ENCODE measurements around the gene MDK. TPM values are rescaled to one million over a fixed set of nuclear protein-coding genes. Genes with fewer than 3 reads are reported as not detected.

The MDK gene
- total RNA-seq, 1 donor from 2014 or later = 5.4 TPM

- no peaks in the 10 kb centered on the region for H3K9me3 Mint-ChIP-seq
- no peak for DNase-seq
- intact Hi-C loops (cut with micrococcal nuclease) = no loop called here
- peaks cover 19% of the 10 kb centered on the region for H3K4me1 Mint-ChIP-seq
- no peak overlapping the region for H3K27ac Mint-ChIP-seq
- H3K27me3 Mint-ChIP-seq = peaks cover 55% of the 10 kb centered on the region
- H3K4me3 Mint-ChIP-seq = no peak overlapping the region
- H3K36me3 Mint-ChIP-seq (ENCODE audit: low read depth) = no peaks in the 10 kb centered on the region
Measured at GRCh38 chr11:46387456-46387855, 6.0 kb downstream of the MDK start.

GRCh38 chr11:46387919-46388618 is 6.6 kb downstream of the MDK start:
- H3K9me3 Mint-ChIP-seq = no peaks in the 10 kb centered on the region
- intact Hi-C loops (cut with micrococcal nuclease) = loop anchor here (2.0 kb wide), 1 partner anchor 39 kb away; no protein-coding TSS in a partner anchor
- H3K27ac Mint-ChIP-seq = peak overlapping the region; percentile 58
- H3K4me3 Mint-ChIP-seq = peak overlapping the region; percentile 29
- H3K27me3 Mint-ChIP-seq = peaks cover 60% of the 10 kb centered on the region
- peak; percentile 76 for DNase-seq
- peaks cover 1% of the 10 kb centered on the region for H3K36me3 Mint-ChIP-seq (ENCODE audit: low read depth)
- peaks cover 24% of the 10 kb centered on the region for H3K4me1 Mint-ChIP-seq

GRCh38 chr11:46388619-46389449 is 7.4 kb downstream of the MDK start:
- intact Hi-C loops (cut with micrococcal nuclease) = loop anchor here (1.0 to 2.0 kb wide), 5 partner anchors 8 to 228 kb away; partner anchors contain the start of genes ATG13, HARBI1 and MDK
- DNase-seq = no peak
- peaks cover 62% of the 10 kb centered on the region for H3K27me3 Mint-ChIP-seq
- H3K4me1 Mint-ChIP-seq = peaks cover 26% of the 10 kb centered on the region
- H3K4me3 Mint-ChIP-seq = peak overlapping the region; percentile 29
- H3K9me3 Mint-ChIP-seq = no peaks in the 10 kb centered on the region
- H3K36me3 Mint-ChIP-seq (ENCODE audit: low read depth) = peaks cover 1% of the 10 kb centered on the region
- H3K27ac Mint-ChIP-seq = no peak overlapping the region

GRCh38 chr11:46389450-46390330 is 8.2 kb downstream of the MDK start:
- no peaks in the 10 kb centered on the region for H3K9me3 Mint-ChIP-seq
- H3K4me3 Mint-ChIP-seq = peak overlapping the region; percentile 72
- peaks cover 62% of the 10 kb centered on the region for H3K27me3 Mint-ChIP-seq
- H3K36me3 Mint-ChIP-seq (ENCODE audit: low read depth) = peaks cover 1% of the 10 kb centered on the region
- peak; percentile 88 for DNase-seq
- intact Hi-C loops (cut with micrococcal nuclease) = loop anchor here (1.0 to 2.0 kb wide), 5 partner anchors 8 to 228 kb away; partner anchors contain the start of genes ATG13, HARBI1 and MDK
- peak overlapping the region; percentile 17 for H3K27ac Mint-ChIP-seq
- peaks cover 26% of the 10 kb centered on the region for H3K4me1 Mint-ChIP-seq

GRCh38 chr11:46390331-46391171 is 9.1 kb downstream of the MDK start:
- H3K9me3 Mint-ChIP-seq = no peaks in the 10 kb centered on the region
- peaks cover 61% of the 10 kb centered on the region for H3K27me3 Mint-ChIP-seq
- peak overlapping the region; percentile 72 for H3K4me3 Mint-ChIP-seq
- peaks cover 26% of the 10 kb centered on the region for H3K4me1 Mint-ChIP-seq
- DNase-seq = no peak
- no peak overlapping the region for H3K27ac Mint-ChIP-seq
- intact Hi-C loops (cut with micrococcal nuclease) = no loop called here
- H3K36me3 Mint-ChIP-seq (ENCODE audit: low read depth) = peaks cover 1% of the 10 kb centered on the region

GRCh38 chr11:46391186-46391577 is 9.7 kb downstream of the MDK start:
- peaks cover 55% of the 10 kb centered on the region for H3K27me3 Mint-ChIP-seq

GRCh38 chr11:46391578-46392420 is 10.3 kb downstream of the MDK start, which contains the start of gene CHRM4:
TSS of gene CHRM4 (minus strand) at chr11:46391776. CDS start at chr11:46386557, 5,219 bp downstream.
- Mint-ChIP-seq H3K36me3 (ENCODE audit: low read depth) (peaks cover 4% of the 10 kb centered on the region), H3K27me3 (peaks cover 49% of the 10 kb centered on the region), H3K9me3 (no peaks in the 10 kb centered on the region), H3K4me1 (peaks cover 23% of the 10 kb centered on the region), H3K4me3 (peak within 1 kb of the TSS; percentile 87), H3K27ac (no peak within 1 kb of the TSS)
- intact Hi-C loops (cut with micrococcal nuclease) = no loop called here
- DNase-seq = peak; percentile 82

More at GRCh38 chr11:46391186-46391577, 9.7 kb downstream of the MDK start:
- intact Hi-C loops (cut with micrococcal nuclease) = no loop called here
- DNase-seq = no peak
- Mint-ChIP-seq H3K9me3 (no peaks in the 10 kb centered on the region), H3K36me3 (ENCODE audit: low read depth) (peaks cover 1% of the 10 kb centered on the region), H3K4me3 (no peak overlapping the region), H3K27ac (no peak overlapping the region), H3K4me1 (peaks cover 26% of the 10 kb centered on the region)

GRCh38 chr11:46392421-46393230 is 11.2 kb downstream of the MDK start:
- Mint-ChIP-seq H3K27me3 (peaks cover 42% of the 10 kb centered on the region), H3K4me1 (peaks cover 18% of the 10 kb centered on the region), H3K27ac (peak overlapping the region; percentile 9), H3K36me3 (ENCODE audit: low read depth) (peaks cover 9% of the 10 kb centered on the region), H3K9me3 (no peaks in the 10 kb centered on the region), H3K4me3 (peak overlapping the region; percentile 87)
- intact Hi-C loops (cut with micrococcal nuclease) = no loop called here
- peak; percentile 96 for DNase-seq

GRCh38 chr11:46393231-46393616 is 11.8 kb downstream of the MDK start:
- H3K4me3 Mint-ChIP-seq = peak overlapping the region; percentile 87
- H3K27ac Mint-ChIP-seq = no peak overlapping the region
- intact Hi-C loops (cut with micrococcal nuclease) = no loop called here
- no peaks in the 10 kb centered on the region for H3K9me3 Mint-ChIP-seq
- peaks cover 38% of the 10 kb centered on the region for H3K27me3 Mint-ChIP-seq
- peaks cover 11% of the 10 kb centered on the region for H3K36me3 Mint-ChIP-seq (ENCODE audit: low read depth)
- DNase-seq = no peak
- H3K4me1 Mint-ChIP-seq = peaks cover 14% of the 10 kb centered on the region

GRCh38 chr11:46393759-46394158 is 12.3 kb downstream of the MDK start:
- H3K4me3 Mint-ChIP-seq = no peak overlapping the region
- H3K36me3 Mint-ChIP-seq (ENCODE audit: low read depth) = peaks cover 11% of the 10 kb centered on the region
- H3K4me1 Mint-ChIP-seq = peaks cover 10% of the 10 kb centered on the region
- intact Hi-C loops (cut with micrococcal nuclease) = no loop called here
- no peak for DNase-seq
- no peak overlapping the region for H3K27ac Mint-ChIP-seq
- H3K9me3 Mint-ChIP-seq = no peaks in the 10 kb centered on the region
- H3K27me3 Mint-ChIP-seq = peaks cover 34% of the 10 kb centered on the region

GRCh38 chr11:46397526-46397925 is 16.1 kb downstream of the MDK start:
- peaks cover 11% of the 10 kb centered on the region for H3K27me3 Mint-ChIP-seq
- DNase-seq = no peak
- intact Hi-C loops (cut with micrococcal nuclease) = no loop called here
- H3K9me3 Mint-ChIP-seq = no peaks in the 10 kb centered on the region
- peaks cover 7% of the 10 kb centered on the region for H3K4me1 Mint-ChIP-seq
- peaks cover 19% of the 10 kb centered on the region for H3K36me3 Mint-ChIP-seq (ENCODE audit: low read depth)
- H3K27ac Mint-ChIP-seq = no peak overlapping the region
- no peak overlapping the region for H3K4me3 Mint-ChIP-seq
